Activated CD4-positive, alpha-beta T cell treated with anti-CD3 and anti-CD28 coated beads, Interleukin-2, amount 10 ng/mL, durations not matched to agents 24 days and 14 days (primary cell): ENCODE data around the gene STX7. TPM values are rescaled to one million over a fixed set of nuclear protein-coding genes. Genes with fewer than 3 reads are reported as not detected.

Experiments used
- DNase-seq: peaks from one replicate; pipeline ENCODE4 v3.0.0; 2022
- H3K27ac Mint-ChIP-seq: one replicate; pipeline ENCODE4 v1.8.0; 2022; ENCODE audit warnings: mild to moderate bottlenecking, mixed read lengths
- H3K27me3 Mint-ChIP-seq: one replicate; pipeline ENCODE4 v1.8.0; 2022; ENCODE audit warnings: mixed read lengths
- H3K36me3 Mint-ChIP-seq: one replicate; pipeline ENCODE4 v1.8.0; 2022; ENCODE audit warnings: low read depth, mild to moderate bottlenecking, mixed read lengths
- H3K4me1 Mint-ChIP-seq: one replicate; pipeline ENCODE4 v1.8.0; 2021; ENCODE audit warnings: mixed read lengths
- H3K4me3 Mint-ChIP-seq: one replicate; pipeline ENCODE4 v1.8.0; 2022; ENCODE audit warnings: mild to moderate bottlenecking, moderate library complexity, mixed read lengths
- H3K9me3 Mint-ChIP-seq: one replicate; pipeline ENCODE4 v1.8.0; 2021; ENCODE audit warnings: mixed read lengths
- intact Hi-C: fragments of 100-400 bp; cut with micrococcal nuclease; formaldehyde crosslinking; loops from one replicate; pipeline ENCODE4 v1.15.1; 2023
- total RNA-seq: library from RNA; stranded (reverse); gene quantifications from 2 replicates; pipeline ENCODE4 v1.2.3, GENCODE V29; 2022

STX7 gene
- total RNA-seq, 1 donor from 2014 or later: 16.3 TPM

DNA sequence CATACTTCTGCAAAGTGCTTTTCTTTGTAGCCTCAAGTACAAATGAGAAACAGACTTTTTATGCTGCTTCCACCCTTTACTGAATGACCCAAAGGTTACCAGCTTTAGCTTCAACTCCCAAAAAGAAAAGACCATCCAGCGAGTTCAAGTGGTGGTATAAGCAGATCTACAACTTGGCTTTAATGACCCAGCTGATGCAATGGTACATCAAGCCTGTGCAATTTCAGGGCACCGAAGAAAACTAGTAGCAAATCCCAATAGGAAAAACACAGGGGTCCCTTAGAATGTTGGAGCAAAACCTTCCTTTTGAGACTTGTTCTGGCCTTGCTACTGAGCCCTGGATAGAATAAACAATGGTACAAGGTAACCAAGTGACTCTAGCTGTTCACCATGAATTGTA, 33.8 kb downstream of the STX7 start:
- Mint-ChIP-seq H3K36me3 (peaks cover 2% of the 10 kb centered on the region), H3K27me3 (no peaks in the 10 kb centered on the region), H3K27ac (no peak overlapping the region), H3K9me3 (no peaks in the 10 kb centered on the region), H3K4me3 (no peak overlapping the region), H3K4me1 (peaks cover 6% of the 10 kb centered on the region)
- DNase-seq: no peak
- intact Hi-C loops: no loop called here

DNA sequence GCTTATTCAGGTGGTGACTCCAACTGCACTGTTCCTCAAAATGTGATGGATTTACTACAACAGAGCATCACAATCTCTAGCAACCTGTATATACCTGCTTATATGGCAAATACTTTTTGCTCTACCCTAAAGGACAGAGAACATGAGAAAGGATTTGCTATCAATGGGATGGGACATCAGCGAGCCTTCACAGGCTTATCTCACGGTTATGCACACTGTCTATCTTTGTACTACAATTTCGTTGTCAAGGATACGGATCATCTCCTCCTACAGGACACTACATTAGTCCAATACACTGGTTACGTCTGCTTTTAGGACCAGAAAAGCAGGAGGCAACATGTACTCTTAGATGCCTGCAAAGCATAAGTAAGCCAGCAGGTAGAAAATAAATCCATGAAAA, 34.2 kb downstream of the STX7 start:
- H3K27me3 Mint-ChIP-seq: no peaks in the 10 kb centered on the region
- peaks cover 2% of the 10 kb centered on the region for H3K36me3 Mint-ChIP-seq
- no peak overlapping the region for H3K4me3 Mint-ChIP-seq
- H3K9me3 Mint-ChIP-seq: no peaks in the 10 kb centered on the region
- no peak overlapping the region for H3K27ac Mint-ChIP-seq
- DNase-seq: no peak
- H3K4me1 Mint-ChIP-seq: peaks cover 4% of the 10 kb centered on the region
- intact Hi-C loops: no loop called here

- H3K36me3 Mint-ChIP-seq: peaks cover 2% of the 10 kb centered on the region
- no peak overlapping the region for H3K27ac Mint-ChIP-seq
- peaks cover 4% of the 10 kb centered on the region for H3K4me1 Mint-ChIP-seq
- DNase-seq: no peak
- intact Hi-C loops: no loop called here
- H3K4me3 Mint-ChIP-seq: no peak overlapping the region
- H3K9me3 Mint-ChIP-seq: no peaks in the 10 kb centered on the region
- H3K27me3 Mint-ChIP-seq: no peaks in the 10 kb centered on the region
Measured at GRCh38 chr6:132478266-132478665, 34.6 kb downstream of the STX7 start.

DNA sequence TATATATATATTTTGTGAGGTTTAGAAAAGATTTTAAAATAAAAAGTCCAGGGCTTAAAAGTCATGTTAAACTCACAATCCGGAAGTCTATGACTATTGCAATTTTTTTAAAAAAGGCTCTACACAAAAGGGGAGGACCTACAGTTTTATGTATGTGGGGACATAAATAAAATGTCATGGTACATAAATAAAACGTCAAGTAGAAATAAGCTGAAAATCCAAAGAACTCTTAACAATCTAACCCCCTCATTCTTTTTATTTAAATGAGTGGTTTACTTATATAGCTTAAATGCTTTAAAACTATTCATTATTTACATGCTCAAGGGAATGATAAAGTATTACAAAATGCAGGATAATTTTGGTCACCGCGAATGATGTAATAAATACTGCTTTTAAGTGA, 36.2 kb downstream of the STX7 start:
- H3K27me3 Mint-ChIP-seq: no peaks in the 10 kb centered on the region
- H3K4me3 Mint-ChIP-seq: no peak overlapping the region
- H3K4me1 Mint-ChIP-seq: peaks cover 4% of the 10 kb centered on the region
- H3K27ac Mint-ChIP-seq: no peak overlapping the region
- no peaks in the 10 kb centered on the region for H3K36me3 Mint-ChIP-seq
- intact Hi-C loops: no loop called here
- DNase-seq: no peak
- no peaks in the 10 kb centered on the region for H3K9me3 Mint-ChIP-seq

GRCh38 chr6:132475925-132476324, 37.0 kb downstream of the STX7 start:
- H3K27me3 Mint-ChIP-seq: no peaks in the 10 kb centered on the region
- intact Hi-C loops: no loop called here
- H3K4me3 Mint-ChIP-seq: no peak overlapping the region
- peaks cover 2% of the 10 kb centered on the region for H3K36me3 Mint-ChIP-seq
- H3K9me3 Mint-ChIP-seq: no peaks in the 10 kb centered on the region
- no peaks in the 10 kb centered on the region for H3K4me1 Mint-ChIP-seq
- no peak for DNase-seq
- H3K27ac Mint-ChIP-seq: no peak overlapping the region

- intact Hi-C loops: no loop called here
- no peak for DNase-seq
- no peaks in the 10 kb centered on the region for H3K27me3 Mint-ChIP-seq
Measured at GRCh38 chr6:132471787-132472186, 41.1 kb downstream of the STX7 start.

GRCh38 chr6:132466952-132467351, 46.0 kb downstream of the STX7 start:
- Mint-ChIP-seq H3K4me3 (no peak overlapping the region), H3K4me1 (no peaks in the 10 kb centered on the region), H3K27ac (no peak overlapping the region), H3K27me3 (no peaks in the 10 kb centered on the region), H3K9me3 (no peaks in the 10 kb centered on the region), H3K36me3 (peaks cover 10% of the 10 kb centered on the region)
- intact Hi-C loops: loop anchor here (5.0 kb wide), 1 partner anchor 100 kb away; no protein-coding TSS in a partner anchor
- DNase-seq: no peak

More at GRCh38 chr6:132471787-132472186, 41.1 kb downstream of the STX7 start:
- Mint-ChIP-seq H3K27ac (no peak overlapping the region), H3K4me1 (no peaks in the 10 kb centered on the region), H3K9me3 (no peaks in the 10 kb centered on the region), H3K4me3 (no peak overlapping the region), H3K36me3 (peaks cover 2% of the 10 kb centered on the region)

- no peak overlapping the region for H3K4me3 Mint-ChIP-seq
- no peaks in the 10 kb centered on the region for H3K4me1 Mint-ChIP-seq
- no peaks in the 10 kb centered on the region for H3K9me3 Mint-ChIP-seq
- H3K27ac Mint-ChIP-seq: no peak overlapping the region
- no peak for DNase-seq
- peaks cover 12% of the 10 kb centered on the region for H3K36me3 Mint-ChIP-seq
- intact Hi-C loops: loop anchor here (5.0 kb wide), 1 partner anchor 99 kb away; no protein-coding TSS in a partner anchor
- H3K27me3 Mint-ChIP-seq: no peaks in the 10 kb centered on the region
Measured at GRCh38 chr6:132465530-132466485, 47.1 kb downstream of the STX7 start.

DNA sequence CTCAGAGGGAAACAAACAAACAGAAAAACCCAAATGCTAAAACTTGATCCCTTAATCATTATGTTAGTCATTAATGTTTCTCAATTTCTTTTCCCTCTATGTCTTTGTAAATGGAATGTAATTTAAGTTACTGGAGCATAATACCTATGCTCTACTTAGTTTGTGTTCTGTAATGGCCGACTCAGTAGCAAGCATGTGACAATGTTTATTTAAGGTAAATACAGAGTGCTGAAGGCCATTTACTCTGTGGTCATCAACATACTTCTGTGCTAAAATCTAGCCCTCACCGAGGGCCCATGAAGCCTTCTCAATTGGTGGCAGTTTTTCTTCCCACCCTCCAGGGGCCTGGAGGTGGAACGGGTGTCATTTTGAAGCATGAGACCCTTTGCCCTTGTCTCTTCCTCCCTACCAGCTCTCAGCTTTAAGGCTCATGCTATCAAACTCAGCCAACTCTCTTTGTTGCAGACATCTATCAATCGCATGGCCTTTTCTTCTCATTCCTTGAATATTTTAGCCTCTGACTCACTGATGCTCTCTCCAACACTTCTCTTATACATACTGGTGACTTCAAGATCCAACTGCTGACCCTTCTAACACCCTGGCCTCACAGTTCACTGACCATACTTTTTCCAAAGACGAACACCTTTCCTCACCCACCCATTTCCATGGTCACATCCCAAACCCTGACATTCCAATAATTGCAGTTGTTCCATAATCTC, 48.2 kb downstream of the STX7 start:
- Mint-ChIP-seq H3K27ac (no peak overlapping the region), H3K36me3 (peaks cover 16% of the 10 kb centered on the region), H3K9me3 (no peaks in the 10 kb centered on the region), H3K27me3 (no peaks in the 10 kb centered on the region), H3K4me1 (no peaks in the 10 kb centered on the region), H3K4me3 (no peak overlapping the region)
- intact Hi-C loops: loop anchor here (5.0 kb wide), 1 partner anchor 97 kb away; no protein-coding TSS in a partner anchor
- no peak for DNase-seq

DNA sequence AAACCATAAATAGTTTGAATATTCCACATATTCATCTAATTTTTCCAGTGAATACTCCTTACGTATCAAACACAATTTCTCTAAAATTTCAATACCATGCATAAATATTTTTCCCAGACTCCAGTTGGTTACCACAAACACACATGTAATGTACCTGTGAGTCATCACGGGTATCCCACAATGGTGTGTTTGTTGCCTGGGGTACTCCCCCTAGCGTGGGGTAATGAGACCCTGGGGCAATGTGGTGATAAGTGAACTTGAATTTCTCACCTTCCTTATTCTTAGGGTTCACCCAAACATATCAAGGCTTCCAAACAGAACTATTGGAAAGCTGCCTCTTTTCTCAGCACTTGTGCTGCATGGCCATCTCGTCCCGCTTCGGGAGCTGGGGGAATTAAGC, 51.0 kb downstream of the STX7 start:
- H3K27ac Mint-ChIP-seq: no peak overlapping the region
- H3K27me3 Mint-ChIP-seq: no peaks in the 10 kb centered on the region
- intact Hi-C loops: no loop called here
- H3K4me1 Mint-ChIP-seq: no peaks in the 10 kb centered on the region
- H3K36me3 Mint-ChIP-seq: peaks cover 22% of the 10 kb centered on the region
- DNase-seq: no peak
- no peaks in the 10 kb centered on the region for H3K9me3 Mint-ChIP-seq
- H3K4me3 Mint-ChIP-seq: no peak overlapping the region

- no peak overlapping the region for H3K27ac Mint-ChIP-seq
- H3K9me3 Mint-ChIP-seq: no peaks in the 10 kb centered on the region
- H3K4me1 Mint-ChIP-seq: peaks cover 4% of the 10 kb centered on the region
Measured at GRCh38 chr6:132459605-132459952, 53.3 kb downstream of the STX7 start.

DNA sequence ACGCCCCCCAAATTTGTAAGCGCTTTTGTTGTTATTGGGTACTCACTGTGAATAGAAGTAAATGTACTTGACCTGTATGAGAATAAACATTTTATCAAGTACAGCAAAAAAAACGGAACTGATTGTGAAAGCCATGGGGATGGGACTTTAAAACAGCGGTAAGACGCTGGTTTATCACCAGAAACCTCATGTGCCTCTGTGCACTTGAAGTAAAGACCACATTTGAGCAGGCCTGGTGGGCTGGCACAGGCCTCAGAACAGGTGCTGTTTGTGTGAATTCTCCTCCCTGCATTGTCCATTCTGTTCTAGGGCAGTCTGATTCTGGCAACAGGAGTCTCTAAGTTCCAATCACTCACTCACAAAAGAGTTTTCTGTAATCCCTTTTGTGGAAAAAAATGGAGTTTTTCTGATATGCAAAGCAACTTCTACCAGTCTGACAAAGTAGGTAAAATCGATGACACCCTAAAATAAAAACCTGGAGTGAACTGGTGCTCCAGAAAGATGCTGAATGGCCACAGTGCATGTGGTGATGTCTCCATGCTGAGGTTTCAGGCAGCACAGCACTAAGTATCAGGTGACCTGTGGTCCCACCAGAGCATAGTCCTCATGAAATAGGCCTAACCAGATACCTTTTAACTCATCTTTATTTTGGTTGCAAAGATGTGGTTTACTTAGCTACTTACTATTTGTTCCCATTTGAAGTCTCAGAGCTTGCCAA, 53.9 kb downstream of the STX7 start:
- H3K27me3 Mint-ChIP-seq: no peaks in the 10 kb centered on the region
- H3K9me3 Mint-ChIP-seq: no peaks in the 10 kb centered on the region
- peaks cover 28% of the 10 kb centered on the region for H3K36me3 Mint-ChIP-seq
- no peak overlapping the region for H3K4me3 Mint-ChIP-seq
- no peak overlapping the region for H3K27ac Mint-ChIP-seq
- intact Hi-C loops: no loop called here
- no peak for DNase-seq
- H3K4me1 Mint-ChIP-seq: peaks cover 4% of the 10 kb centered on the region

More at GRCh38 chr6:132459605-132459952, 53.3 kb downstream of the STX7 start:
- no peak for DNase-seq
- H3K4me3 Mint-ChIP-seq: no peak overlapping the region
- H3K27me3 Mint-ChIP-seq: no peaks in the 10 kb centered on the region
- intact Hi-C loops: no loop called here
- peaks cover 26% of the 10 kb centered on the region for H3K36me3 Mint-ChIP-seq

DNA sequence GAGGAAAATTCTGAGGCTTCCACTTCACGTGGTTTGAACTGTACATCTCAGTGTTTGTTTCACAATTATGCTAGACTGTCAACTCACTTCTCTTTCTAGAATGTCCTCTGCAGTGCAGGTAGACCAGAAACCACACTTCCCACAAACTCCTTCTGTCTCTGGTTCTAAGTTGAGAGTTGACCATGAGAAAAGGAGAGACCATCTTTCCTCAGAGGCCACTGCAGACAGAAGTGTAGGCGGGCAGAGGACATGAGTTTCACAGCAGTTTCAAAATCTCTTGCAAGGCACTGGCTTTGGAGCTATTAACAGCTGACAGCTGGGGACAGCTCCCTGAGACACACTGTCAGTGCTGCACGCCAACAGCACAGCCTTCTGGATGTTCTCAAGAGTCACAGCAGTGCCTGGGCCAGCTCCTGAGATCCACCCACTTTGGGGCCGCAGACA, 56.2 kb downstream of the STX7 start:
- no peaks in the 10 kb centered on the region for H3K9me3 Mint-ChIP-seq

More for the DNA sequence above, 56.2 kb downstream of the STX7 start:
- no peak for DNase-seq
- no peak overlapping the region for H3K4me3 Mint-ChIP-seq
- H3K27ac Mint-ChIP-seq: no peak overlapping the region
- peaks cover 21% of the 10 kb centered on the region for H3K36me3 Mint-ChIP-seq
- intact Hi-C loops: no loop called here
- peaks cover 4% of the 10 kb centered on the region for H3K4me1 Mint-ChIP-seq
- H3K27me3 Mint-ChIP-seq: no peaks in the 10 kb centered on the region
